ENCODE results near the gene MOCS1. TPM values are rescaled to one million over a fixed set of nuclear protein-coding genes. Genes with fewer than 3 reads are reported as not detected.

Gene MOCS1
- total RNA-seq, 2 experiments from 2014 or later = 3.3 to 4.1 TPM

- no peak overlapping the region for H3K27ac Mint-ChIP-seq
- H3K36me3 Mint-ChIP-seq = no peaks in the 10 kb centered on the region
- peaks cover 12% of the 10 kb centered on the region for H3K4me1 Mint-ChIP-seq
- no peak overlapping the region for H3K4me3 Mint-ChIP-seq
- no peak for DNase-seq
- no peaks in the 10 kb centered on the region for H3K9me3 Mint-ChIP-seq
- H3K27me3 Mint-ChIP-seq = no peaks in the 10 kb centered on the region
These were observed 3.5 kb upstream of the MOCS1 start for GRCh38 chr6:39937686-39938333.

GRCh38 chr6:39936857-39937256, 2.6 kb upstream of the MOCS1 start:
- H3K27me3 Mint-ChIP-seq = no peaks in the 10 kb centered on the region
- H3K9me3 Mint-ChIP-seq = no peaks in the 10 kb centered on the region
- no peaks in the 10 kb centered on the region for H3K36me3 Mint-ChIP-seq
- no peak overlapping the region for H3K27ac Mint-ChIP-seq
- no peak overlapping the region for H3K4me3 Mint-ChIP-seq
- peaks cover 16% of the 10 kb centered on the region for H3K4me1 Mint-ChIP-seq
- DNase-seq = no peak

GRCh38 chr6:39935241-39935640, 979 bp upstream of the MOCS1 start:
- peaks cover 16% of the 10 kb centered on the region for H3K4me1 Mint-ChIP-seq
- H3K27ac Mint-ChIP-seq = no peak overlapping the region
- H3K9me3 Mint-ChIP-seq = no peaks in the 10 kb centered on the region
- DNase-seq = no peak
- H3K4me3 Mint-ChIP-seq = no peak overlapping the region
- no peaks in the 10 kb centered on the region for H3K27me3 Mint-ChIP-seq
- no peaks in the 10 kb centered on the region for H3K36me3 Mint-ChIP-seq

GRCh38 chr6:39933669-39934130, 562 bp downstream of the MOCS1 start:
- Mint-ChIP-seq H3K27ac (no peak overlapping the region), H3K4me1 (peaks cover 16% of the 10 kb centered on the region), H3K36me3 (no peaks in the 10 kb centered on the region), H3K9me3 (no peaks in the 10 kb centered on the region), H3K4me3 (peak overlapping the region; percentile 79), H3K27me3 (no peaks in the 10 kb centered on the region)
- DNase-seq = no peak

GRCh38 chr6:39932386-39932910, 1.8 kb downstream of the MOCS1 start:
- H3K4me3 Mint-ChIP-seq = no peak overlapping the region
- no peak overlapping the region for H3K27ac Mint-ChIP-seq
- H3K27me3 Mint-ChIP-seq = no peaks in the 10 kb centered on the region
- no peaks in the 10 kb centered on the region for H3K9me3 Mint-ChIP-seq
- H3K36me3 Mint-ChIP-seq = no peaks in the 10 kb centered on the region
- peaks cover 16% of the 10 kb centered on the region for H3K4me1 Mint-ChIP-seq
- DNase-seq = no peak

GRCh38 chr6:39931607-39932006, 2.7 kb downstream of the MOCS1 start:
- Mint-ChIP-seq H3K9me3 (no peaks in the 10 kb centered on the region), H3K4me3 (no peak overlapping the region), H3K27ac (no peak overlapping the region), H3K4me1 (peaks cover 16% of the 10 kb centered on the region), H3K36me3 (no peaks in the 10 kb centered on the region), H3K27me3 (no peaks in the 10 kb centered on the region)
- DNase-seq = no peak

- H3K4me3 Mint-ChIP-seq = no peak overlapping the region
- peaks cover 21% of the 10 kb centered on the region for H3K4me1 Mint-ChIP-seq
- peaks cover 5% of the 10 kb centered on the region for H3K36me3 Mint-ChIP-seq
- DNase-seq = no peak
- H3K27ac Mint-ChIP-seq = no peak overlapping the region
- peaks cover 5% of the 10 kb centered on the region for H3K9me3 Mint-ChIP-seq
- H3K27me3 Mint-ChIP-seq = no peaks in the 10 kb centered on the region
These were observed 3.7 kb downstream of the MOCS1 start for GRCh38 chr6:39930540-39930939.

GRCh38 chr6:39929733-39930461, 4.4 kb downstream of the MOCS1 start:
- no peak overlapping the region for H3K27ac Mint-ChIP-seq

GRCh38 chr6:39929039-39929732, 5.1 kb downstream of the MOCS1 start:
- no peak overlapping the region for H3K4me3 Mint-ChIP-seq
- H3K9me3 Mint-ChIP-seq = peaks cover 5% of the 10 kb centered on the region
- peaks cover 6% of the 10 kb centered on the region for H3K36me3 Mint-ChIP-seq
- H3K4me1 Mint-ChIP-seq = peaks cover 17% of the 10 kb centered on the region
- no peak for DNase-seq
- H3K27ac Mint-ChIP-seq = no peak overlapping the region
- no peaks in the 10 kb centered on the region for H3K27me3 Mint-ChIP-seq

More at GRCh38 chr6:39929733-39930461, 4.4 kb downstream of the MOCS1 start:
- Mint-ChIP-seq H3K9me3 (peaks cover 5% of the 10 kb centered on the region), H3K4me1 (peaks cover 21% of the 10 kb centered on the region), H3K36me3 (peaks cover 5% of the 10 kb centered on the region), H3K4me3 (no peak overlapping the region), H3K27me3 (no peaks in the 10 kb centered on the region)
- no peak for DNase-seq

GRCh38 chr6:39927159-39927558, 7.1 kb downstream of the MOCS1 start:
- Mint-ChIP-seq H3K27me3 (no peaks in the 10 kb centered on the region), H3K9me3 (peaks cover 5% of the 10 kb centered on the region), H3K27ac (no peak overlapping the region), H3K4me1 (peaks cover 10% of the 10 kb centered on the region), H3K36me3 (peaks cover 6% of the 10 kb centered on the region), H3K4me3 (no peak overlapping the region)
- DNase-seq = no peak

- Mint-ChIP-seq H3K36me3 (peaks cover 6% of the 10 kb centered on the region), H3K4me1 (peaks cover 10% of the 10 kb centered on the region), H3K27me3 (no peaks in the 10 kb centered on the region), H3K9me3 (peaks cover 5% of the 10 kb centered on the region), H3K27ac (no peak overlapping the region), H3K4me3 (no peak overlapping the region)
- no peak for DNase-seq
These were observed 7.6 kb downstream of the MOCS1 start for GRCh38 chr6:39926668-39927067.

GRCh38 chr6:39925931-39926290, 8.4 kb downstream of the MOCS1 start:
- H3K9me3 Mint-ChIP-seq = peaks cover 5% of the 10 kb centered on the region
- peaks cover 6% of the 10 kb centered on the region for H3K36me3 Mint-ChIP-seq
- H3K27me3 Mint-ChIP-seq = no peaks in the 10 kb centered on the region
- peaks cover 10% of the 10 kb centered on the region for H3K4me1 Mint-ChIP-seq
- no peak overlapping the region for H3K27ac Mint-ChIP-seq
- no peak overlapping the region for H3K4me3 Mint-ChIP-seq
- DNase-seq = no peak

- Mint-ChIP-seq H3K27ac (no peak overlapping the region), H3K9me3 (peaks cover 5% of the 10 kb centered on the region), H3K36me3 (peaks cover 6% of the 10 kb centered on the region), H3K27me3 (no peaks in the 10 kb centered on the region), H3K4me1 (peaks cover 10% of the 10 kb centered on the region), H3K4me3 (no peak overlapping the region)
- DNase-seq = no peak
These were observed 8.9 kb downstream of the MOCS1 start for GRCh38 chr6:39925191-39925930.

GRCh38 chr6:39924283-39924682, 10.0 kb downstream of the MOCS1 start:
- Mint-ChIP-seq H3K4me3 (no peak overlapping the region), H3K9me3 (peaks cover 5% of the 10 kb centered on the region), H3K36me3 (peaks cover 6% of the 10 kb centered on the region), H3K4me1 (peaks cover 10% of the 10 kb centered on the region), H3K27me3 (no peaks in the 10 kb centered on the region), H3K27ac (no peak overlapping the region)
- DNase-seq = no peak

- Mint-ChIP-seq H3K4me3 (no peak overlapping the region), H3K27me3 (no peaks in the 10 kb centered on the region), H3K27ac (no peak overlapping the region)
These were observed 10.4 kb downstream of the MOCS1 start for GRCh38 chr6:39923861-39924260.

More at GRCh38 chr6:39923861-39924260, 10.4 kb downstream of the MOCS1 start:
- Mint-ChIP-seq H3K4me1 (peaks cover 10% of the 10 kb centered on the region), H3K9me3 (peaks cover 5% of the 10 kb centered on the region), H3K36me3 (peaks cover 6% of the 10 kb centered on the region)
- no peak for DNase-seq
